ENCODE results near the gene PTGER1.

PTGER1 gene

GRCh38 chr19:14439014-14439413, 36.1 kb downstream of the PTGER1 start:
- DNase-seq: no peak

GRCh38 chr19:14437578-14438140, 37.5 kb downstream of the PTGER1 start:
- DNase-seq: no peak

DNA sequence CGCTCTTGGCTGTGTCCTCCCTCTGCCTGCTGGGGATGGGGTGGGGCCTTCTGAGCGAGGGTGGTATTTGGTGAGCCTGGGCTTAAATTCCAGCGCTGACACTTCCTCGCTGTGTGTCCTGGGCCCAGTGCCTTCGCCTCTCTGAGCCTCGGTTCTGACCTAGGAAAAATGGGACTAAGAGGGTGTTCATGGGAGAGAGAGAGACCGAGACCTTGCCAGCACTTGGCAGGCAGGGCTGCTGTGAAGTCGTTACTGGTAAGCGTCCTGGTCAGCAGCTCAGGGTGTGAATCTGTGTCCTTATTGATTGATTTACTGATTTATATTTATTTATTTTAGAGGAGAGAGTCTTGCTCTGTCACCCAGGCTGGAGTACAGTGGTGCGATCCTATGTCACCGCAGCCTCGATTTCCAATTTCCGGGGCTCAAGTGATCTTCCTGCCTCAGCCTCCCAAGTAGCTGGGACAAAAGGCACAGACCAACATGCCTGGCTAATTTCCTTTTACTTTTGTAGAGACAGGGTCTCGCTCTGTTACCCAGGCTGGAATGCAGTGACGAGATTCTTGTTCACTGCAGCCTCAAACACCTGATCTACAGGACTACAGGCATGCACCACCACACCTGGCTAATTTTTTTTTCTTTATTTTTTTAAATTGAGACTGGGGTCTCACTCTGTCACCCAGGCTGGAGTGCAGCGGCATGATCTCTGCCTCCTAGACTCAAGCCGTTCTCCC, 39.7 kb downstream of the PTGER1 start:
- DNase-seq: no peak

DNA sequence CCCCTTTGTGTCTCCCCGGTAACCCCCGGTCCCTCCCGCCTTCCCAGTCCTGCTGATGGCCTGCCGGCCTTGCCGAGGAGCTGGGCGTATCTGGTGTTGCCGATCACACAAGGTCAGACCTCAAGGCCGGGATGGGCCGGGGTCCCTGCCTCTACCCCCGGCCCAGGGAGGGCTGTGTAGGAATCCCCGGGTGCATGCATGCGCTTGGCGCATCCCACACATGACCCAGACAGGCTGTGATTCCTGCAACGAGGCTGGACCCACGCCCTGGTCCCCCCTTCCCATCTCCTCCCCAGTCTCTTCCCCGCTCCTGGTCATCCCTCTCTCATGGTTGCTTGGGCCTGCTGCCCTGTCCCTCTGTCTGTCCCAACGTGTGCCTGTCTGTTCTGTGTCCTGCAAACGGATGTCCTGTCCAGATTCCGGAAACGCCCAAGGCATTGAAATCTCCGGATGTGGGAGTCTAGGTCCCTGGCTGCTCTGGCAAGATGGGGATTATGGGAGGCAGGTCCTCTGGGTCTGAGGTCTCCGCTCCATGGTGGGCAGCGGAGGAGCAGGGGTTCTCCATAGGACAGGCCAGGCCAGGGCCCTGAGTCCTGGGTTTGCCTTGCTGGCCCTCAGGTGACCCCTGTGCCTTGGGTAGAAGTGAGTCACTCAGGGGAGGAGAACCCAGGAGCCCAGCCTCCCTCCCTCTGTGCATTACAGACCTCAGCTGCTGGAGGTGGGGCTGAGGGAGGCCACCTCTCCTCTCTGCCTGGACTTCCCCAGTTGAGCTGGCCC, 40.4 kb downstream of the PTGER1 start:
- no peak for DNase-seq

DNA sequence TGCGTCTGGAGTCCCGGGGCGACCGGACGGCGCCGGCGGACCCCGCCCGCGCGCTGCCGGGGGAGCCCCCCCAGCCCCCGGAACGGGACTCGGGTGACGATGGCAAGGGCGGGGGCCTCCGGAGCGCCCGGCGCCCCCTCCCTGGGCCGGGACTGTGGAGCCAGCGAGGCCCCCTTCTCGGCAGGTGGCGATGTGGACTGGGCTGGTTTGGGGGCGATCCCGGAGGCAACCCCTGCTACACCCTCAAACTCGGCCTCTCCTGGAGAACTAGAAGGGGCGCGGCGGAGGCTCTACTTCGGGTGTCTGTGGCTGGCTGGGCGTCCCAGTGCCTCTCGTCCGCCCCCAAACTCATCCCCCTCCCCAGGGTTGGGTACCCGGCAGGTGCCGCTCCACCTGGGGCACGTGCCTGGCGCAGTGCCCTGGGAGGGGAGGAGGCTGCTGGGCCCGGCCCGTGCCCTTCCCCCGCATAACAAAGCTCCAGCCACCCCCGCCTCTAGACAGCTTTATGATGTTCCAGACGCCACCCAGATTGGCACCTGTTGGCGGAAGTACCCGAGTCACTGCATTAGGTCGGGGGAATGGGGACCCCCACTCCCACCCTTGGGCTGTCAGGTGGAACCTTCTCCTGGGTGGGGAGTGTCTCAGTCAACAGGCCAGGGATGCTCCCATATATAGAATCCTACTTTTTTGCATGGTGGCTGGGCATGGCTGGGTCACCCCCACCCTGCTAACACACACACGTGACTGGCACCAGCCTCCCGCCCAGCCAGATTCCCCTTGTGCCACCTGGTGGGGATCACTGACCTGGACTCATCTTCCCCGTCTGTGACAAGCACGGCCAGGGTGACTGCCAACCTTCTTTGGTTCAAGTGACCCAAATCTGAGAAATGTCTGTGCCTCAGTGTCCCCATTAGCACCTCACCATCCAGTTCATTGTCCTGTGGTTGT, 41.3 kb downstream of the PTGER1 start:
- no peak for DNase-seq

DNA sequence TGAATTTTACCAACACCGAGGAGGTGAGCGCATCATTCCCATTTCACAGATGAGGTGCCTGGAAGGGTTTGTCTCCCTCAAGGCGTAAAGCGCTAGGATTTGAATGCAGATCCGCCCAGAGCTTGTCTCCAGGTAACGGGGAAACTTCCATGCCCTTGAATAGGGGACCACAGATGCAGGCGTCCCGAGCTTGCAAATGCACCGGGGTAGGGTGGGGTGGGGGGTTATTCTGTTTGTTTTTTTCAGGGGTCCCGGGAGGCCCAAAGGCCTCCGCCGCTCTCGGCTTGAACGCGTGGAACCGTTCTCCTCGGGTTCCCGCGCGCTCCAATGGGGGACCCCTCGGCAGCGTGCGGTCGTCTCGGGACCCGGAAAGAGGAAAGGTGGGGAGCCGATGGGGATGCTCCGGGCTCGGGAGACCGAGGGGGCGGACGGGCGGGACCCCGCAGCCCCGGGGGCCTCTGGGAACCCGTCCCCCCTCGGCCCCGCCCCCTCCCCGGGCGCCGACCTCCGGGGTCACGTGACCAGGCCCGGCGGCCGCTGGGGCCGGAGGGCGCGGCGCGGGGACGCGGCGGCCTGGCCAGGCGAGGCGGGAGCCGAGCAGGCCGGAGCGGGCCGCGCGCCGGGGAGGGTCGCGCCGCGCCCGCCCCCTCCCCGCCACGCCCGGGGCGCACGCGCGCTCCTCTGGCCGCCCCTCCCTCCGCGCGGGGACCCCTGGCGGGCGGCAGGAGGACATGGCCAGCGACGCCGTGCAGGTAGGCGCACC, 42.2 kb downstream of the PTGER1 start, which contains the start of gene PKN1:
PKN1 (plus strand) TSS at position 516 of the 763 bp plus-strand sequence; CDS start at position 732, 216 bp downstream.
- no peak for DNase-seq

- no peak for DNase-seq
Observed at GRCh38 chr19:14430712-14431111, 44.4 kb downstream of the PTGER1 start.

DNA sequence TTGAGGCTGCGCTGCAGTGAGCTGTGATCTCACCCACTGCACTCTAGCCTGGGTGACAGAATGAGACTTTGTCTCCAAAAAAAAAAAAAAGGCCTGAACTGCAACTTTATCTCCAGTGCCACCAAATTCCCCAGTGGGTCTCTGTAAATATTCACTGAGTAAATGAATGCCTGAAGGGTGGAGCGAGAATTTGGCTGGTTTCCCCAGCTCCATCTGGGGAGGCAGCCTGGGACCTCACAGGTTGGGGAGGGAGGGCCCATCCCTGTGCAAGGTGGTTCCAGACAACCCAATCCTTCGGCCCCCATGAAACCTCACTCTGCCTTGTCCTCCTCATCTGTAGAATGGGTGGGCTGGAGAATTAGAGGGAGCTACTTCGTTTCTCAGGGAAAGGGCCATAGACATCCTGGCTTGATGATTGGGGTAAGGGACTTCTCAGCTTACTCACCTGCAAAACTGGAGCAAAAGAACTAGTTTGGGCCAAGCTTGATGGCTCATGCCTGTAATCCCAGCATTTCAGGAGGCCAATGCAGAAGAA, 46.2 kb downstream of the PTGER1 start:
- DNase-seq: no peak

- DNase-seq: no peak
Observed at GRCh38 chr19:14427461-14427860, 47.7 kb downstream of the PTGER1 start.

GRCh38 chr19:14425696-14426138, 49.4 kb downstream of the PTGER1 start:
- DNase-seq: no peak
